Subcutaneous abdominal adipose tissue (tissue), 5 donors: ENCODE data around the gene SDCCAG8.

ENCODE experiments used
- H3K27ac ChIP-seq: one replicate; pipeline ENCODE4 v1.7.0; 2013; ENCODE audit warnings: low read depth, mild to moderate bottlenecking, inconsistent platforms, low read length, moderate library complexity
- H3K27me3 ChIP-seq, 5 donors: one replicate each; pipeline ENCODE4 v1.7.0; 2013; ENCODE audit warnings: low read length in 5 of 5, inconsistent platforms in 1 of 5; ENCODE audit not compliant: control insufficient read depth in 5 of 5, insufficient read depth in 4 of 5
- H3K36me3 ChIP-seq, 5 donors: one replicate each; pipeline ENCODE4 v1.7.0; 2013; ENCODE audit warnings: low read length in 5 of 5; ENCODE audit not compliant: control insufficient read depth in 5 of 5, insufficient read depth in 5 of 5
- H3K4me1 ChIP-seq, 5 donors: one replicate each; pipeline ENCODE4 v1.7.0; 2013; ENCODE audit warnings: low read length in 5 of 5, mild to moderate bottlenecking in 3 of 5, moderate library complexity in 1 of 5; ENCODE audit not compliant: control insufficient read depth in 5 of 5, insufficient read depth in 5 of 5
- H3K4me3 ChIP-seq, 5 donors: one replicate each; pipeline ENCODE4 v1.7.0; 2013; ENCODE audit warnings: low read length in 5 of 5, low read depth in 1 of 5
- H3K9ac ChIP-seq, 5 donors: one replicate each; pipeline ENCODE4 v1.7.0; 2013; ENCODE audit warnings: low read length in 5 of 5, mild to moderate bottlenecking in 4 of 5, moderate library complexity in 3 of 5
- H3K9me3 ChIP-seq, 5 donors: one replicate each; pipeline ENCODE4 v1.7.0; 2013; ENCODE audit warnings: low read length in 5 of 5; ENCODE audit not compliant: control insufficient read depth in 5 of 5
- donor health status: healthy.
- donor health status: healthy.
- donor health status: healthy.
- donor health status: healthy.
- donor health status: healthy.

Gene SDCCAG8

DNA sequence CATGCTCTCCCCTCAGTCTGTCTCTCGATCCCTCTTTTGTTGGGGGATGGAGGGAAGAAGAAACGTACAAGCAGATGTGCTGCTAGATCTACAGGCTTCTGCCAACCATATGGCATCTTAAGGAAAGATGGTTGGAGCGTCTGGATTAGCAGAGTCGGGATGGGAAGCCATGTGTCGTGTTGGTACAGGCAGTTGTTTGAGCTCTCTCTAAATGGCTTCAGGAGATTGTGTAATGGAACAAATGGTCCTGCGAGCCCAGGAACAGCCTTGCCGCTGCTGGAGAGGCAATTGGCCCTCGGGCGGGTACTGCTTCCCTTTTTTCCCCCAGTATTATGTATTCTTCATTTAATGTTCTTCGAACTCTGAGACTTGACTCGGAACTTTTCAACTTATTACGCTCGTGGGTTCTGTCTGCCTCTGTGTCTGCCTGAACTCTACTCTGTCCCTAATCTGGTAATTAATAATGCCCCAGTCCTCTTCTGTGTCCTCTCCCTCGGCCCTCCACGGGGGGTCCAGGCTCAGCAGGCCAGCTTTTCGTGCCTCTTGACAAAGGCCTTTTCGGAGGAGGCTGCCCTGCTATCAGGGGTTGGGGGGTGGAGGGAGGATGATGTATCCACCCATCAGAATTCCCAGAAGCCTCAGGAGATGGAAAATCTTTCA is 215.3 kb downstream of the SDCCAG8 start:
- Histone ChIP-seq H3K4me3 (no peak overlapping the region), H3K4me1 (peaks cover 0 to 19% (median 12%) of the 10 kb centered on the region in 5 donors), H3K27me3 (no peaks in the 10 kb centered on the region), H3K27ac (no peak overlapping the region), H3K9me3 (no peaks in the 10 kb centered on the region), H3K9ac (no peak overlapping the region), H3K36me3 (peaks cover 0 to 11% (median 3%) of the 10 kb centered on the region in 5 donors)

DNA sequence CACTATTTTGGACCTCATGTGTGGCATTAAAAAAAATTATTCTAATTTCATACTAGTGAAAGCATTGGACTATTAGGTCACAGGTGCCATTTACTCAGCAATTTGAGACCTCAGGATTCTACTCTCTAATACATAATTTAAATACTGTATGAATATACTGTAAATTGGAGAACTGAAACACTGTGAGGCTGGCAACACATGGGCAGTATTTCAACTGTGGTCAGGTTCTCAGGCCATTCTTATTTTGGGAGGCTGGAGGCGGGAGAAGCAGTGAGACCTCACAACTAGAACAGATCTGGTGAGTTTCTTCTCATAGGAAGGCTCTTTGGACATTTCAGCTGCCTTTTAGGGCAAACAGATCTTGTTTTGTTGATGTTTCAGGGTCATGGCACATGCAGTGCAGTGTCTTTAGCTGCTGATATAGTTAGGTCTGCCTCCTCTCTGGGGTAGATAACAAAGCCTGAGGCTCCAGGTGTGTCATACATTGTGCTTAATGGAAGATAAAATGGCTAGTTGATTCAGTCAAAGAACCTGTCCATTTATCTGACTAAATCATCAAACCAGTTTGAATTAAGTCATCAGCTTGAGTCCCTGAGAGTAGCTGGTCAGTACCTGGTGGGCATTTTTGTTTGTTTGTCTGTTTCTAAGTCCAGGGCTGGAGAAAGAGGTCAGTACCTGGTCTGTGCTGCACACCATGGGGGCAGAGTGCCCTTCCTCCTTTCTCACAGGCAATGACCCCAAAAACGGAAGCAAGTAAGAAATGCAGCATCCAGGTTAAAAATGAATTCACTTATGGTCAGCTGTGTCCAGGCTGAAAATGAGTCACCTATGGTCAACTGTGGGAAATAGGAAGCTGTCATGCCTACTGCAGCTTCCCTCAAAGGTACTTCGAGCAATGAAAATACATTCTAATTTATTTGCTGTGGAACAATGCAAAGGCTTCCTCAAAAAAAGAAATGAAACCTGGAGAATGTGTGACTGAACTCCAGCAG is 216.2 kb downstream of the SDCCAG8 start:
- Histone ChIP-seq H3K4me1 (peaks cover 0 to 19% (median 12%) of the 10 kb centered on the region in 5 donors), H3K36me3 (peaks cover 0 to 9% (median 3%) of the 10 kb centered on the region in 5 donors), H3K4me3 (no peak overlapping the region), H3K27me3 (no peaks in the 10 kb centered on the region), H3K9me3 (no peaks in the 10 kb centered on the region), H3K27ac (no peak overlapping the region), H3K9ac (no peak overlapping the region)

DNA sequence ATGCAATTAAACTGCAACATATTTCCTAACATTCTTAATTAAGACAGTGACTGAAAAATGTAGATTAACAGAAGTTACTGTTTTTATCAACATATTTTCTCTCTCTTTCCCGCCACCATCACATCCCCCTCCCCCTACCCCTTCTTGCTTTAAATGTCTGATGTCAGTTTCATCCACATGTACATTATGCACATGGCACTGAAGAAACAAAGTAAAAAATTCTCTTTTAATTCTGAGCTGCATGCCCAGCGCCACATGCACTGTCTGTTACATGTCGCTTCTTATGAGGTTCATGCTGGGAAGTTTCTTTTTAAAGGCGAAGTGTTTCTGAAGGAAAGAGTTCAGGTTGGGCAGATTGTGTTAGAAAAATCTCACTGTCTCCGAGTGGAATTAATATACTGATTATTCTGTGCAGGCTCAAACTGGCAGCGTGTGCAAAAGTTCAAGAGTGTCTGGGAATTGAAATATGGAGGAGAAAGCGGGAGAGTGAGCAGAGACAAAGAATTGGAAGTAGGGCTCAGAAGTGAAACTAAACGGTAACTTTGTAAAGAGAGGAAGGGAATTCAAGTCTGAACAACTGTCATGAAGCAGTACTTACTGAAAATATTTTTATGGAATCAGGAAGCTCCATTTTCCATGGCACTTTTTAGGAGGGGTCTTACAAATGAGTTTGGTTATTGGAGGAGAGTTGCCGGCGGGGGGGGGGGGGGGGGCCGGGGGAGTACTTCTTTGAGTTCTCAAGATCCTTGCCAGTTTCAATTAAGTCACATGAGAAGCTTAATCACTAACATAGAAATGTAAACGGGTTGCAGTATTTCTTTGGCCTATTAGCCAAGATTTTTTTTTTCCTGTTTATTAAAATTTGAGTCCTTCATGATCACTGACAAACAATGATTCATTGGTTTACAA is 217.6 kb downstream of the SDCCAG8 start:
- Histone ChIP-seq H3K27ac (no peak overlapping the region), H3K9me3 (no peaks in the 10 kb centered on the region), H3K4me3 (peak overlapping the region; percentile 57 to 74 (median 60)), H3K4me1 (peaks cover 0 to 19% (median 12%) of the 10 kb centered on the region in 5 donors), H3K36me3 (peaks cover 0 to 6% (median 0%) of the 10 kb centered on the region in 5 donors), H3K27me3 (no peaks in the 10 kb centered on the region), H3K9ac (peak overlapping the region in 4 of 5 donors; percentile 33 to 56 (median 42))

DNA sequence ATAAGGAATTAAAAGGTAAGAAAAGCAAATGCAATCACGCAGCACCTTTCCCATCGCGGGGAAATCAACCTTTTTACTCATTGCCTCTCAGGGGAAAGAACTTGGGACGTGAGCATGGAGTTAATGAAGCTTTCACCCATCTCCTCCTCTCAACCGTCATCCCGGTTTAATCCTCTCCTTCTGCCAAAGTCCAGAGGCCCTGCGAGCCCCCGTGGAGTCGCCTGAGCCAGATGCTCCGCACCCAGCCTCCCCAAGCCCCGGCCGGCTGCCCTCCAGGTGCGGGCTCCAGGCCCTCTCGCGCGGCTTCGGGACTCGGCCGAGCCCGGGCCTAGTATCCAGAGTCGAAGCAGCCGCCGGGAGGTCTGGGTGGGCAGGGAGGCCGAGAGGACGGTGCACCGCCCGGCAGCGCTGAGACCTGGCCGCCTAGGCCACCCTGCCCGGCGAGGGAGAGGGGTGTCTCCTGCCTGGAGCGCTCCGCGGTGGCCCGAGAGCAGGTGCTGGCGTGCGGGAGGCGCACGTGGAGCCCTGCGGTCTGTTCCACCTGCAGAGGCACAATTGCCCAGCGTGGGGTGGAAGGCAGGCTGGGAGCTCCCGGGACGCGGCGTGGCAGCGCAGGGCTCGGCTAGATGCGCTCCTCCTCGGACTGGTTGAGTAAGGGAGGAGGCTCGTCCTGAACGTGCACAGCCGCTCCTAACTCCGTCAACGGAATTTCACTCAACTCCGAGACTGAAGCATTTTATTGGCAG is 218.5 kb downstream of the SDCCAG8 start:
- Histone ChIP-seq H3K27ac (no peak overlapping the region), H3K27me3 (no peaks in the 10 kb centered on the region), H3K9me3 (no peaks in the 10 kb centered on the region), H3K9ac (no peak overlapping the region), H3K4me1 (peaks cover 0 to 19% (median 12%) of the 10 kb centered on the region in 5 donors), H3K36me3 (peaks cover 0 to 6% (median 0%) of the 10 kb centered on the region in 5 donors), H3K4me3 (no peak overlapping the region)

DNA sequence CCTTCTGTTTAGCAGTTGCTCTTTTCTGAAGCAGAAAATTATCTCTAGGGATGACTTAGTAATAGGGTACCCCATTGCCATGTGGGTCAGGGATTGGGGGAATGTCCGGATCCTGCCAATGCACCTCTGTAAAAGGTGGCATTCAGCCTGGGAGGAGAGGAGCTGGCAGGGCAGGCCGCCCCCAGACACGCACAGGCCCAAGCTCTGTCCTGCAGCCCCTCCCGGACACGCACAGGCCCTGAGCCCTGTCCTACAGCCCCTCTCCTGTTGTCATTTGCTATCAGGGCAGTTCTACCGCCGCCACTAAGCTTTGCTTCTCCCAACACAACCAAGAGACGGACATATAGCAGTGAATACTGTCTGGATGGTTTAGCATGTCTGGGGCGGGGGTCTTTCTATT is 219.1 kb downstream of the SDCCAG8 start:
- H3K27ac ChIP-seq, result no peak overlapping the region
- H3K27me3 ChIP-seq, result no peaks in the 10 kb centered on the region
- no peak overlapping the region for H3K4me3 ChIP-seq
- no peaks in the 10 kb centered on the region for H3K9me3 ChIP-seq
- peaks cover 0 to 19% (median 12%) of the 10 kb centered on the region in 5 donors for H3K4me1 ChIP-seq
- no peak overlapping the region for H3K9ac ChIP-seq
- H3K36me3 ChIP-seq, result peaks cover 0 to 6% (median 0%) of the 10 kb centered on the region in 5 donors

DNA sequence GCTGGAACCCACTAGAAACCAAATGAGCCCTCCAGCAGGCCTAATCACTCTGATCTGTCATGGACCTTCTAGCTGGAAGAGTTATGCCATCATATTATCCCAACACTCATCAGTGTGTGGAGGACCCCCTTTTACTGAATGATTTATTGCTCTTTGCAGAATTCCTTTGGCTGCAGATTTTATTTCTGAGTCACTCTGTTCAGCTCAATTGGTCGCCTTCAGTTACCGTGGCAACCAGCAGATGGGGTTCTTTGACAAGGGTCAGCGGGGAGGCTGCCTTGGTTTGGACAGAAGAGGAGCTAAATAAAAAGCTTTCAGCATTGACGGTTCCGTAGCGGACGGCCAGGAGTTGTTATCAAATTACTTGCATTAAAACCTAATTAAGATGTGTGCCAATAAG is 220.1 kb downstream of the SDCCAG8 start:
- Histone ChIP-seq H3K4me3 (no peak overlapping the region), H3K27me3 (no peaks in the 10 kb centered on the region), H3K9me3 (no peaks in the 10 kb centered on the region), H3K4me1 (peaks cover 0 to 19% (median 12%) of the 10 kb centered on the region in 5 donors), H3K27ac (no peak overlapping the region), H3K9ac (no peak overlapping the region), H3K36me3 (peaks cover 0 to 6% (median 0%) of the 10 kb centered on the region in 5 donors)

DNA sequence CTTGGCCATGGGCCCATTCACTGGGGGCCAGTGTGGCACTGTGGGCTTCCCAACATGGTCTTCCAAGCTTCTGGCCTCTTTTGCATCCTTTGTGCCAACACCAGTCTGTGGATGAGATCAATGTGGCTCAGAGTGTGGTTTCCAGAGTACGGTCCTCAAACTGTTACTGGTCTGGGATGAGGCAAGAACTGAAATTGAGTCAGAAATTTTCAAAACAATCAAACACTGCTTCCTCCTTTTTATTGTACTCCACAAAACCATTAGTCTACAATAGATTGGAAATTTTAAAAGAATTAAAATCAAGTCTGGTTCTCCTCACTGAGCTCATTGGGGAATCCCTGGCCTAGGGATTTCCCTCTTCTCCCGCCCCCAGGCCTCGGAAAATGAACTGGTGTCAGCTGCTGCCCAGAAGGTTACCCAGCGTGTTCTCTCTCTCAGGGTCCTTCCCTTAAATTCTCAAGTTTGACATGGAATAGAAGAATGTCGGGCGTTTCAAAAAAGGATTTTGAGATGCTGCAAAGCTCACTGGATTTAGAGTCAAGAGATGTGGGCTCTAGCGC is 222.0 kb downstream of the SDCCAG8 start:
- H3K36me3 ChIP-seq, result peaks cover 0 to 6% (median 0%) of the 10 kb centered on the region in 5 donors
- no peak overlapping the region for H3K27ac ChIP-seq
- peaks cover 0 to 2% (median 0%) of the 10 kb centered on the region in 5 donors for H3K27me3 ChIP-seq
- H3K4me3 ChIP-seq, result no peak overlapping the region
- no peak overlapping the region for H3K9ac ChIP-seq
- H3K4me1 ChIP-seq, result peaks cover 3 to 19% (median 13%) of the 10 kb centered on the region in 5 donors
- H3K9me3 ChIP-seq, result no peaks in the 10 kb centered on the region

DNA sequence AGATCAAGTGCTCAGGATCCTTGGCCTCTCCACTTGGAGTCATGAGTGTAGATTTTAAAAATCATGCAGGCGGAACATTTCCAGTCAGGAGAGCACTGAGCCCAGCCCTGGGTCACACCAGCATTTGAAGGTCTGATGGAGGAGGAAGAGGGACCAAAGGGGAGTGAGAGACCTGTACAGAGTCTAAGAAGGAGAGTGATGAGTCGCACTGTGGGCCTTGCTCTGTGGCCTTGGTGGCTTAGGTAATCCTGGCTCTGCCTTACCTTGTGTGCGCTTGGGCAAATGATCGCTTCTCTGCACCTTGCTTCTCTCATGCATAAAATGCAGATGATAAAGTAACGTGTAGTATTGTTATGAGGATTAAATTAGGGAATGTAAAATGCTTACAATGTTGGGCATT is 225.3 kb downstream of the SDCCAG8 start:
- Histone ChIP-seq H3K4me3 (no peak overlapping the region), H3K9ac (no peak overlapping the region), H3K27me3 (peaks cover 0 to 2% (median 0%) of the 10 kb centered on the region in 5 donors), H3K36me3 (peaks cover 0 to 8% (median 0%) of the 10 kb centered on the region in 5 donors), H3K4me1 (peaks cover 3 to 15% (median 12%) of the 10 kb centered on the region in 5 donors), H3K9me3 (no peaks in the 10 kb centered on the region), H3K27ac (no peak overlapping the region)
